Endodermal cell (in vitro differentiated cells): Measurements from ENCODE around the gene UGT1A4. TPM values are rescaled to one million over a fixed set of nuclear protein-coding genes. Genes with fewer than 3 reads are reported as not detected.
A peak's percentile ranks its signal among the peaks of the same experiment; 100 is the strongest.

ENCODE experiments used
- DNase-seq: peaks from one replicate; pipeline ENCODE4 v3.0.0-alpha.2; 2017
- H3K27ac ChIP-seq: 2 replicates; pipeline ENCODE4 v1.5.1; 2013; ENCODE audit warnings: mild to moderate bottlenecking, low read depth, low read length, moderate library complexity
- H3K27me3 ChIP-seq: 2 replicates; pipeline ENCODE4 v1.6.1; 2013; ENCODE audit warnings: mild to moderate bottlenecking, low read length, moderate library complexity; ENCODE audit not compliant: insufficient read depth, control insufficient read depth, poor library complexity, severe bottlenecking
- H3K36me3 ChIP-seq: 2 replicates; pipeline ENCODE4 v1.7.0; 2013; ENCODE audit warnings: mild to moderate bottlenecking, low read length, moderate library complexity; ENCODE audit not compliant: control insufficient read depth, insufficient read depth
- H3K4me1 ChIP-seq: one replicate; pipeline ENCODE4 v1.7.0; 2013; ENCODE audit warnings: low read length; ENCODE audit not compliant: control insufficient read depth, insufficient read depth
- H3K4me3 ChIP-seq: 2 replicates; pipeline ENCODE4 v1.5.1; 2013; ENCODE audit warnings: mild to moderate bottlenecking, low read length, moderate library complexity
- H3K9ac ChIP-seq: 2 replicates; pipeline ENCODE4 v1.6.1; 2013; ENCODE audit warnings: mild to moderate bottlenecking, low read length, moderate library complexity; ENCODE audit not compliant: poor library complexity, severe bottlenecking; ENCODE audit errors: extremely low read depth
- H3K9me3 ChIP-seq: 2 replicates; pipeline ENCODE4 v1.6.1; 2013; ENCODE audit warnings: mild to moderate bottlenecking, low read length, moderate library complexity; ENCODE audit not compliant: control insufficient read depth
- H3K27ac Mint-ChIP-seq: 2 replicates; pipeline ENCODE4 v1.8.0; 2020; ENCODE audit warnings: mixed read lengths
- H3K27me3 Mint-ChIP-seq: 2 replicates; pipeline ENCODE4 v1.8.0; 2021; ENCODE audit warnings: mild to moderate bottlenecking, mixed read lengths; ENCODE audit not compliant: insufficient read depth
- H3K36me3 Mint-ChIP-seq: 2 replicates; pipeline ENCODE4 v1.8.0; 2020; ENCODE audit warnings: low read depth, mixed read lengths
- H3K4me1 Mint-ChIP-seq: 2 replicates; pipeline ENCODE4 v1.8.0; 2020; ENCODE audit warnings: mixed read lengths
- H3K4me3 Mint-ChIP-seq: 2 replicates; pipeline ENCODE4 v1.8.0; 2020; ENCODE audit warnings: mild to moderate bottlenecking, moderate library complexity, mixed read lengths
- H3K9me3 Mint-ChIP-seq: 2 replicates; pipeline ENCODE4 v1.8.0; 2020; ENCODE audit warnings: mild to moderate bottlenecking, mixed read lengths
- WGBS, 2 experiments: methylation state at CpG; one replicate each; pipeline versions ENCODE4 v1.1.5 to v1.1.7; 2013; ENCODE audit warnings: missing lambda C conversion rate in 2 of 2, mixed read lengths in 1 of 2; ENCODE audit not compliant: insufficient coverage in 1 of 2, insufficient read length in 1 of 2; 5-methylcytosine and 5-hydroxymethylcytosine counted together
- total RNA-seq, 2 donors: library from RNA; stranded (reverse); fragmentation: NEBNext Ultra II Directional in 1 of 2; extraction: Animal tissue kit (Norgen Biotek cat#: 25700) in 1 of 2; gene quantifications; 2 replicates in 1 of 2; 3 replicates in 1 of 2; pipeline ENCODE4 v1.2.1, GENCODE V29; 2021
- TF ChIP-seq, protein P1 (sequence below): fragments of 200-600 bp; sonication (generic); conservative IDR thresholded peaks from 2 replicates; pipeline ENCODE4 v1.5.0; 2021; ENCODE audit warnings: antibody characterized with exemption, mild to moderate bottlenecking

Gene UGT1A4
- total RNA-seq, 2 donors from 2014 or later: not detected

- no peaks in the 10 kb centered on the region for H3K36me3 ChIP-seq
- 77 to 92% methylated on average over 6 to 8 of the region's 8 CpGs for WGBS, 2 experiments
- H3K4me3 Mint-ChIP-seq: no peak overlapping the region
- H3K4me3 ChIP-seq: no peak overlapping the region
- no peaks in the 10 kb centered on the region for H3K36me3 Mint-ChIP-seq
- no peak for DNase-seq
- TF ChIP-seq, protein P1, sequence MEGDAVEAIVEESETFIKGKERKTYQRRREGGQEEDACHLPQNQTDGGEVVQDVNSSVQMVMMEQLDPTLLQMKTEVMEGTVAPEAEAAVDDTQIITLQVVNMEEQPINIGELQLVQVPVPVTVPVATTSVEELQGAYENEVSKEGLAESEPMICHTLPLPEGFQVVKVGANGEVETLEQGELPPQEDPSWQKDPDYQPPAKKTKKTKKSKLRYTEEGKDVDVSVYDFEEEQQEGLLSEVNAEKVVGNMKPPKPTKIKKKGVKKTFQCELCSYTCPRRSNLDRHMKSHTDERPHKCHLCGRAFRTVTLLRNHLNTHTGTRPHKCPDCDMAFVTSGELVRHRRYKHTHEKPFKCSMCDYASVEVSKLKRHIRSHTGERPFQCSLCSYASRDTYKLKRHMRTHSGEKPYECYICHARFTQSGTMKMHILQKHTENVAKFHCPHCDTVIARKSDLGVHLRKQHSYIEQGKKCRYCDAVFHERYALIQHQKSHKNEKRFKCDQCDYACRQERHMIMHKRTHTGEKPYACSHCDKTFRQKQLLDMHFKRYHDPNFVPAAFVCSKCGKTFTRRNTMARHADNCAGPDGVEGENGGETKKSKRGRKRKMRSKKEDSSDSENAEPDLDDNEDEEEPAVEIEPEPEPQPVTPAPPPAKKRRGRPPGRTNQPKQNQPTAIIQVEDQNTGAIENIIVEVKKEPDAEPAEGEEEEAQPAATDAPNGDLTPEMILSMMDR: no peak
- no peaks in the 10 kb centered on the region for H3K9me3 ChIP-seq
- H3K4me1 ChIP-seq: no peaks in the 10 kb centered on the region
- H3K27me3 ChIP-seq: no peaks in the 10 kb centered on the region
- H3K27me3 Mint-ChIP-seq: peaks cover 12% of the 10 kb centered on the region
- no peak overlapping the region for H3K27ac Mint-ChIP-seq
- H3K9me3 Mint-ChIP-seq: peaks cover 5% of the 10 kb centered on the region
- H3K27ac ChIP-seq: no peak overlapping the region
- H3K9ac ChIP-seq: no peak overlapping the region
- no peaks in the 10 kb centered on the region for H3K4me1 Mint-ChIP-seq
These were observed 85.5 kb downstream of the UGT1A4 start for GRCh38 chr2:233803994-233804393.

DNA sequence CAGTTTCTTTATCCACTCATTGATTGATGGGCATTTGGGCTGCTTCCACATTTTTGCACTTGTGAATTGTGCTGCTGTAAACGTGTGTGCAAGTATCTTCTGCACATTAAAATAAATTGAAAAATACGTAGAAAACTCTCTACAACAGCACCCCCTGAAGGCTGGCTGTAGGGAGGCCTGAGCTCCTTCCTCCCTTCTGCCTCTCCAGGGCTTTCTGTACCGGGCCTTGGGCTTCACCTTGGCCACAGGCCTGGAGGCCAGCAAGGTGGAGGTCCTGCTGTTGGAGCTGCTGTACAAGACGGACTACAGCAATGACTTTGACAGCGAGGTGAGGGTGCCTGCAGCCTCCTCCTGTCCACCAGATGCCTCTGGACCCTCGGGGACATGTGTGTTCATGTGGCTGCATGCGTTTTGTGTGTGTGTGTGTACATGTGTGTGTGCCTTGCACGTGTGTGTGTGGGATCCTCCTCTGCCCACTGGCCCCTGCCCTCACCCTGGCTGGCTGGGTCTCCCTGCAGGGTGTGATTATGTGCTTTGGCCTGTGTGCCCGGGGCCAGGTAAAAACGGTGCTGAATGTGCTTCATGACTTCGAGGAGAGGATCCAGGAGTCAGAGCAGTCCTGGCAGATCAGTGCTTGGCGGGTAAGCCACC, 88.8 kb downstream of the UGT1A4 start:
- Histone ChIP-seq H3K9me3 (no peaks in the 10 kb centered on the region), H3K4me3 (no peak overlapping the region), H3K4me1 (no peaks in the 10 kb centered on the region), H3K27ac (no peak overlapping the region), H3K36me3 (no peaks in the 10 kb centered on the region), H3K27me3 (no peaks in the 10 kb centered on the region), H3K9ac (no peak overlapping the region)
- DNase-seq: peak; percentile 36
- Mint-ChIP-seq H3K4me3 (no peak overlapping the region), H3K27ac (no peak overlapping the region), H3K27me3 (peaks cover 20% of the 10 kb centered on the region), H3K9me3 (peaks cover 2% of the 10 kb centered on the region), H3K4me1 (no peaks in the 10 kb centered on the region), H3K36me3 (no peaks in the 10 kb centered on the region)
- TF ChIP-seq, protein P1: peak; percentile 38
- WGBS, 2 experiments: 91 to 92% methylated on average over 5 to 12 of the region's 12 CpGs

- WGBS, 2 experiments: 87 to 96% methylated on average over 4 to 10 of the region's 10 CpGs
- Histone ChIP-seq H3K27me3 (no peaks in the 10 kb centered on the region), H3K36me3 (no peaks in the 10 kb centered on the region), H3K9ac (no peak overlapping the region), H3K4me1 (no peaks in the 10 kb centered on the region), H3K27ac (no peak overlapping the region), H3K9me3 (no peaks in the 10 kb centered on the region), H3K4me3 (no peak overlapping the region)
- Mint-ChIP-seq H3K36me3 (no peaks in the 10 kb centered on the region), H3K27me3 (peaks cover 14% of the 10 kb centered on the region), H3K4me3 (no peak overlapping the region), H3K9me3 (peaks cover 2% of the 10 kb centered on the region), H3K4me1 (no peaks in the 10 kb centered on the region), H3K27ac (no peak overlapping the region)
- TF ChIP-seq, protein P1: no peak
- DNase-seq: peak; percentile 30
These were observed 89.7 kb downstream of the UGT1A4 start for GRCh38 chr2:233807966-233808935.
